HG02970 (cell line): ENCODE data around the gene CHD9NB.
"Not testable (repeated sequence)": the region's sequence is repeated elsewhere in the genome, so short reads cannot be mapped to it uniquely, and the experiment has no call there.

ENCODE experiments used
- ATAC-seq: cut with Tn5 transposase; IDR thresholded peaks from one replicate; pipeline ENCODE4 v1.9.1; 2021; ENCODE audit warnings: mild to moderate bottlenecking, moderate library complexity, moderate number of reproducible peaks; ENCODE audit not compliant: unreplicated experiment, low FRiP score

The CHD9NB gene

DNA sequence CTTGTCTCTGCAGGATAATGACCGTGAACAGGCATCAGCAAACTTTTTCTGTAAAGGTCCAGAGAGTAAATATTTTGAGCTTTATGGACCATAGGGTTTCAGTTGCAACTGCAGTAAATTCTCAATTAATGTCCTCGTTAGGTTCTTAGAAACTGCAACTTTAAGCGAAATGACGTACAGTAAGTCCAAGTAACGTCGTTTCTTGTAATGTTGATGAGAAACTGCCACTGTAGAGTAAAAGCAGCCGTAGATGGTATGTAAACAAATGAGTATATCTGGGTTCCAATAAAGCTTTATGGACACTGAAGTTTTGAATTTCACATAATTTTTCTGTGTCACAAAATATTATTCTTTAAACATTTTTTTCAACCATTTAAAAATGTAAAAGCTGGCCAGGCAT is 7.0 kb upstream of the CHD9NB start:
- ATAC-seq = no peak

DNA sequence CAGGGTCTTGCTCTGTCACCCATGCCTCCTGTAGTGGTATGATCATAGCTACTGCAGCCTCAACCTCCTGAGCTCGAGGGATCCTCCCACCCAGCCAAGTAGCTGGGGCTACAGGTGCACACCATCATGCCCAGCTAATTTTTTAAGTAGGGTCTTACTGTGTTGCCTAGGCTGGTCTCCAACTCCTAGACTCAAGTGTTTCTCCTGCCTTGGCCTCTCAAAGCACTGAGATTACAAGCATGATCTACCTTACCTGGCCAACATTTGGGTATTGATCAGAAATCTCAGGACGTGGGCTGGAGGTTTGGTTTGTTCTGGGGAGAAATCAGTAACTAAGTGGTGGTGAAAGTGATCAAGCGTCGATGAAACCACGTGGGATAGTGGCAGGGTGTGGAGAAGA is 6.2 kb upstream of the CHD9NB start:
- no peak for ATAC-seq

DNA sequence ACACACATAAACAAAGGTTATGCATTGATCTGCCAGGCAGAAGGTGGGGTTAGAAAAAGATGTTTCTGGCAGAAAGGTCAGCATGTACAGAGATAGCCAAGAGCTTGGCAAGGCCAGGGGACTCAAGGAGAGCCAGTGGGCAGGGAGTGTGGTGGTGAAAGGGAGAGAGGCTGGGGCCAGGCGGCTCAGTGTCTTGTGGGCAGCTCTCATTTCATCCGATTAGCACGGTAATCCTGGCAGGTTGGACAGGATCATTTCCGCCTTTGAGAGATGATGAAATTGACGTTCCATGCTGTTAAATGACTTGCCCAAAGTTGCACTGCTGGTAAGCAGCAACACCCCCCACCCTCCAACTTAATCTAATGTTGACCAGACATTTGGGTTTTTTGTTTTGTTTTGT is 5.7 kb upstream of the CHD9NB start:
- no peak for ATAC-seq

DNA sequence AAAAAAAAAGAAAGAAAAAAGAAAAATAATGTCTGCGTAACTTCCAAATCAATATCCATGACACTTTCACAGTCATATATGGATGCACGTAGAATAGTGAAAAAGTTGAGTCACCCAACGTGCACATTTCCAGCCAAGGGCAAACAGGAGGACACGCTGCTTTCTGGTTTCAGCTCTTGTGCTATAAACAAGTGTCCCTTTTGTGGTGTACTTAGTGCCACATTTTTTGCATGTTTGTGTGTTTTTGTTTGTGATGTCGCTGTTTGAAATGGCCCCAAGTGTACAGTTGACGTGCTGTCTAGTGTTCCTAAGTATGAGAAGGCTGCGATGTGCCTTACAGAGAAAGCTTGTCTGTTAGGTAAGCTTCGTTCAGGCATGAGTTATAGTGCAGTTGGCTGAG is 5.0 kb upstream of the CHD9NB start:
- no peak for ATAC-seq

DNA sequence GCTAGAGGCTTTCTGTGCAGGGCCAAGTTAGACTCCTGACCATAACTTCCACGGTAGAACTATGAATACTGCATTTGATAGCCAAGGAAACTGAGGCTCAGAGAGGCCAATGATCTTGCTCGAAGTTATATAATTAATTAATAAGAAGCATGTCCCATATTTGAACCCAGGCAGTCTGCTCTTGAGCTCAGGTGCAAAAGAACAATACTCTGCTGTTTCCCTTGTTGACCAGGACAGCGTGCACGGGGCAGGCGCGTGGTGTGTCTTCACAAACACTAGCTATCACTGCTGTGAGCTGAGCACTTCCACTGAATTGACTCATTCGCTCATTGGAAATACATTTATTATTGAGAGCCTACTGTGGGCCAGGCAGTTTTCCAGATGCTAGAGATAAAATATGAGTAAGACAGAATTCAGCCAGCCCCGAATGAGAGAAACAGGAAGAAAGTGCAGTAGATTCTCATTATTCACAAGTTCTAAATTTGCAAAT is 3.7 kb upstream of the CHD9NB start:
- no peak for ATAC-seq

DNA sequence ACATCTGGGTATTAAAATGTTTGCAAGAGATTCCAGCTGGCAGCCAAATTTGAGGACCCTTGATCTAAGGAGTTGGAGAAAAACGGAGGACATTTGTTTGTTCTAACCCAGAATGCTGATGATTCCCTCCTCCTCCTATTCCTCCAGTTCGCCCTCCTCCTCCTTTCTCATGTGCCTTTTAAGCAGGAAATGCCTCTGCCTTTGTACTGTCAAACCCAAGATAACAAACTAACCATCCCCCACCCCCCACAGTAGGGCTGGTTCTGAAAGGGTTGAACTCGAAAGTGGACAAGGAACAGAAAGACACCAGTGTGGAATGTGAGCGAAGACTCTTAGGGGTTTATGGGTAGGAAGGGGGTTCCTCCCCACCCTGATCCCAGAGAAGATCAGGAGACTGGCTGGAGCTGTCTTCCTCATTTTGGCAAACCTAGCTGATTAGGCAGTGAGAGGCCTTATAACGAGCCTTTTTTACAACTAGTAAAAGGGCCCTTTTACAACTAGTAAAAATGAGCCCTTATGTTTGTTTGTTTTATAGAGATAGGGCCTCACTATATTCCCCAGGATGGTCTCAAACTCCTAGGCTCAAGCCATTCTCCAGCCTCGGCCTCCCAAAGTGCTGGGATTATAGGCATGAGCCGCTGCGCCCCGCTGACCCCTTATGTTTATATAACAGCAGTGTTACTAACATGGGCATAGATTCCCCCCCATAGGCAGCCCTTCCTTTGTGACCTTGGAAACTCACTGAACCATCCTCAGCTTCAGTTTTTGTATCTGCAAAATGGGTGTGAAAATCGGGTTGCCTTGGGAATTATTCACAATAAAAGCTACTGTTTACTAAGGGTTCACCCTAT is 3.1 kb upstream of the CHD9NB start:
- no peak for ATAC-seq

DNA sequence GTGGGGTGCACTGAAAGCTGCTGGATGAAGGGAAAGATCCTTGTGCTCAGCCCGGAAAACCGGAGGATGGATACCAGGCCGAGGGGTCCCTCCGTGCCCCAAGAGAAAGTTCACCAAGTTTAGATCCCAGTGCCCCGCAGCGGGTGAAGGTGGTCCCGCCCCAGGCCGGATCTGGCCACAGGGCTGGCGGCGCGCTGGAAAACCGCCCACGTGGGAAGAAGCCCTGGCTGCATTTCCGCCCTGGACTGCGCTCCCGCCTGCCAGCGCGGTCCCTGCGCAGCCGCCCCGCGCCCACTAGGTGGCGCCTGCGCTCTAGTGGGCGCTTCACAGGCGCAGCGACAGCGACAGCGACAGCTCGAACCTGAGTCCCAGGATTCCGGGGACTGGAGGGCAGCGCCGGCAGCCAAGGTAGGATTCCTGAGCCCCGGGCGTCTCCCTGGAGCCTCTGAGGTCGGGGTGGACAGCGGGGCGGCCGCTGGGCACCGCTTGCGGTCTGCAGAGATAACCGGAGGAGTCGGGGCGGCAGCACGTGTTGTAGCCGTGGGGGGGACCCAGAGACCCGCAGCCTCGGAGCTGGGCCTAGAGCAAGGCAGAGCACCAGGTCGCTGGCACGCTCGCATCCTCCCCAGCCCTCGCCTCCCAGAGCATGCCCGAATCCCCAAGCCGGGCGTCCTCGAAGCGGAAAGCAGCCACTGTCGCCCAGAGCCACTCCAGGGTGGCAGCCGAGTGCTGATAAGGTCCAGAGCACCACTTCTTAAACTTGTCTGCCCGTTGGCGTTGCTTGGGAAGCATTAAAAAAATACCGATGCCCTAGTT is 2.2 kb upstream of the CHD9NB start, which contains the start of gene CHD9:
CHD9 (plus strand) TSS at position 322 of the 816 bp plus-strand sequence. CDS start 101,099 bp downstream, outside the sequence.
- ATAC-seq = peak; percentile 68

DNA sequence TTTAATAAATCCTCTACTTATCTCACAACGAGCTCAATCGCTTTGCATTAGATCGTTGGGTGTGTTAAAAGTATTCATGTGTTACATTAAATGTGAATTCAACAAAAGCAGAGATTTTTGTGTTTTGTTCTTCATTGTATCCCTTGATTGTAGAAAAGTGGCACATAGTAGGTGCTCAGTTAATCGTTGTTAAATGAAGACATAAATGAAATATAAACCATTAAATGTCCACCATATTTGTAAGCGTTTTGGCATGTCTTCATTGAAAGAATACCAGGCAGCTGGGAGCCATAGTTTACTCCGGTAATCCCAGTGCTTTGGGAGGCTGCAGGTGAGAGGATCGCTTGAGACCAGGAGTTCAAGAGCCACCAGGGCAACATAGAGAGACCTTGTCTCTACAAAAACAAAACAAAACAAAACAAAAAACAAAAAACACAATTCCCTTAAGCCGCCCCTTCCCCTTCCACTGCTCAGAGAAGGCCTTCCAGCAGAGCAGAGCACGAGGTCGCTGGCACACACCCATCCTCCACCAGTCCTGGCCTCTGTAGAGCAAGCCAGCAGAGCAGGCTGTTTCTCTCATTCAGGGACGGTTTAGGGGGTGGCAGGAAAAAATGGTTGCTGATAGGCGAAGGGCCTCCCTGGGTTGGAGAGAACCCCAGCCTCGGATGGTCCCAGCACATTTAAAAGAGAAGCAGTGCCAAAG is 1.4 kb upstream of the CHD9NB start:
- no peak for ATAC-seq

DNA sequence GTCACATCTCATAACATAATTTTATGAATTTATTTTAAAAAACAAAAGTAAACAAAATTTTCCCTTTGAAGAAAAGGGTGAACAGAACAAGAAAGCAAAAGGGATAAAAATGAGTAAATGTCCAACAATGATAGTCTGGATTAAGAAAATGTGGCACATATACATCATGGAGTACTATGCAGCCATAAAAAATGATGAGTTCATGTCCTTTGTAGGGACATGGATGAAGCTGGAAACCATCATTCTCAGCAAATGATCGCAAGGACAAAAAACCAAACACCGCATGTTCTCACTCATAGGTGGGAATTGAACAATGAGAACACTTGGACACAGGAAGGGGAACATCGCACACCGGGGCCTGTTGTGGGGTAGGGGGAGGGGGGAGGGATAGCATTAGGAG is 1.4 kb downstream of the CHD9NB start:
- ATAC-seq = not testable (repeated sequence)

DNA sequence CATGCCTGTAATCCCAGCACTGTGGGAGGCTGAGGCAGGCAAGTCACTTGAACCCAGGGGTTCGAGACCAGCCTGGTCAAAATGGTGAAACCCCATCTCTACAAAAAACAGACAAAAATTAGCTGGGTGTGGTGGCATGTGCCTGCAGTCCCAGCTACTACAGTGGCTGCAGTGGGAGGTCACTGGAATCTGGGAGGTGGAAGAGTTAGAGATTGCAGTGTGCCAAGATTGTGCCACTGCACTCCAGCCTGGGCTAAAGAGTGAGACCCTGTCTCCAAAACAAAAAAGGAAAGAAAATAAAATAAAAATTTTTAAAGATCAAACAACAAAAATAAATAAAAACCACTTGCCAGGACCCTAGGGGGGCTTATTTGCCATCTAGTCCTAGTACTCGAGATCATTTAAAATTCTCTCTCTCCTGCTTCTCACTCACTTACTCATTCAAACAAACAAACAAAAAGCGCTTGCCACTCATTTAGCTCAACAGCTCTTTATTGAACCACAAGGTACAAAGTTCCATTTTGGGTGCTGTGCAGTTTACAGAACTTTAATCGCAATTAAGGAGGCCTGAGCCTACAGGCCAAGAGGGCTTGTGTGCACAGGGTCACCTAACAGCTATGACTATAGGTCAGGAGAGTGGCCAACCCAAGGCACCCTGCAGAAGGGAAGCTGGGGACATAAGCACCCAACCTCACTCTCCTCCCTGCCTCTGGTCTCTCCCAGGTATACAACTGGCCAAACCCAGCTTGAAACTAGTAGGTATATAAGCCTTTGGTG is 4.4 kb downstream of the CHD9NB start:
- ATAC-seq = no peak

DNA sequence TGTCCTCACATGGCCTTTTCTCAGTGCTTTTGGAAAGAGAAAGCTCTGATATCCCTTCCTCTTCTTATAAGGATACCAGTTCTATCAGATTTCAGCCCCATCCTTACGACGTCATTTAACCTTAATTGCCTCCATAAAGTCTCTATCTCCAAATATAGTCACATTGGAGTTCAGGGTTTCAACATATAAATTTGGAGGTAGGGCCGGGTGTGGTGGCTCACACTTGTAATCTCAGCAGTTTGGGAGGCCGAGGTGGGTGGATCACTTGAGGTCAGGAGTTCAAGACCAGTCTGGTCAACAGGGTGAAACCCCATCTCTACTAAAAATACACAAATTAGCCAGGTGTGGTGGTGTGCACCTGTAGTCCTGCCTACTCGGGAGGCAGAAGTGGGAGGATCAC is 5.2 kb downstream of the CHD9NB start:
- not testable (repeated sequence) for ATAC-seq

DNA sequence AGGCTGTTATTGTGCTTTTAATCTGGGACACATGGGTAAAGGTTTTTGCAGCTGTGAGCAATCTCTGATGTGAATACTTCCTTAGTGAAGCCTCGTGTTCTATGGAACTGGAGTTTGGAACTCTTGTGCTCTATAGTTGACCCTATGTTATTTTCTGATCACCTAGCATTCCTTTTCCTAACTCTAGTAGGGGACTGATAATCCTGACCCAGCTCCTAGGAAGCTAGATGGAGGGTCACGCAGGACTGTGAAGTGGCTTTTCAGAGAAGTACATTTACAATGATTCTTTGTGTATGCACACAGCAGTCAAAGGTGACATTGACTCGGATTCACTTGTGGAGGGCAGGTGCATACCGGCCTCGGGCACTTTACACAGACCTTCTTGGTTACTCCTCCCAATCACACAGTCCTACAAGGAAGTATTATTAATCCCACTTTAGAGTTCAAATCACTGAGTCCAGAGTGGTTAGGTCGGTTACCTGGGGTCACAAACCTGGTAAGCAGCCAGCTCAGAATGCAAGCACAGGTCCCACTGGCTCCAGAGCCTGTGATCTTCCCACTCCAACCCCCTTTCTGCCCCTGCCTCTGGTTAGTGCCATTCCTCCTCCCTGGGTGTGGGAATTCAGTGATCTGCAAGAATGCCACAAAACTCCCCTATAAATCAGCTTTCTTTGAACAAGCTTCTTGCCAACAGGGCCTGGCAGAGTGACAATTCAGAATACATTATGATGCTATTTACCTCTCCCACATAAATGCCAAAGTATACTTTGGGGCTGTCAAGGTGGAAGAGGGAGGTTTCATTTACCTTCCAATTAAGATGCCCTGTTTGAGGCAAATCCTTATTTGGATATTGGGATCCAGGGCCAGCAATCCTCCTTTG is 7.1 kb downstream of the CHD9NB start:
- no peak for ATAC-seq

DNA sequence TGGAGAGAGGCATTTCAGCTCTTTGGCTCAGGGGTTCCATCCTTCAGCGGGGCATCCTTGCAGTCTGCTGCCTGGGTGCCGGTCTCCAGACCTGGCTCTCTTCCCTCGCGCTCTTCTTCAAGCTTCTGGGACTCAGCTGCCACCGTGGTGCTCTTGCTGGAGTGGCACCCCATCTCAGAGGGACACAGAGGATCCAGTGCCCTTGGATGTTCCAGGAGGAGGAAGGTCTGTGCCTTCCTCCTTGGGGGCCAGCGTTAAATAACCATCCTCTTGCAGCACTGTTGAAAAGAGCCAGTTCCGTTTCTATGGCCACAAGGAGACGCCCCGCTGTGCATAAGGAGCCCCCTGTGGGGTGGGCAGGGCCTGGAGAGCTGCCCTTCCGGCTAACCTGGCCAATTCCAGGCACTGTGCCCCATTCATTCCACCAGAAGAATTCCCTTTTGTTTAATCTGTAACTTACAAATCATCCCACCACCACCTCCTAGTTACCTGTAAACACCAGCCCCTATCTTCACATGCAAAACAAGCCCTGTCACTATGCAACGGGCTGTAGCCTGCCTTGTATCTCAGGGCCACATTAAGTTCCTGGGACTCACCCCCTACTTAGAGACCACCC is 8.6 kb downstream of the CHD9NB start:
- ATAC-seq = no peak

DNA sequence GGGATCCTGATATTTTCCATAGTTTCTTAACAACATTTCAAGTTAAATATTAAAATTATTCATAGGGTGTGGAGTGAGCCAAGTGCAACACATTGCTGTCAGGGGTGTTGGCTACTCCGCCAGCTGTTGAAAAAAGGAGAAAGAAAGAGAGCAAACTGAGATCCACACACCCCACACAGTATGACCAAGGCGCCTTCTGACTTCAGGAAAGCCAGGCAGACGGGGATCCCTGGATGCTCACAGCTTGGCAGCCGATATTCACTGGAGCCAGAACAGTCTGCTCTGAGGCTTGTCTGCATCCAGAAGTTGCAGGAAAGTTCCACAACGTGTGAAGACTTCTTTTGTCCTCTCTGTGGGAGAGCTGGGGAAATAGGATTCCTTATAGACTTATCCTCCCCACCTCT is 9.3 kb downstream of the CHD9NB start:
- ATAC-seq = no peak

DNA sequence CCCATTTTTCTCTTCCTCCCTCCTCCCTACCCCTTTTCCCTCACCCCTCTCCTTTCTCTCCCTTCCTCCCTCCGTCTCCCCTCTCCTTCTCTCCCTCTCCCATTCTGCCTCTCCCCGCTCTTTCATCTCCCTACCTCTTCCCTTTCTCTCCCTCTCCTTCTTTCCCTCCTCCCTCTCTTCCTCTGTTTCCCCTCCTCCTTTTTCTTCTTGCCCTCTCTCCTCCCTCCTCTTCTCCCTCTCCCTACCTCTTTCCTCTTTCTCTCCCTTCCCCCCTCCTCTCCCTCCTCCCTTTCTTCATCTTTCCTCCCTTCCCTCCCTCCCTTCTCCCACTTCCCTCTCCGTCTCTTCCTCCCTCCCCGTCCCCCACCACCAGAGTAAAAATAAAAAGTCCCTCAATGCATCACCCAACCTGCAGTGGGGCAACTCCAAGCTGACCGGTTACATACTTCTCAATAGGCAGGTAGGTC is 10.4 kb downstream of the CHD9NB start:
- ATAC-seq = no peak

DNA sequence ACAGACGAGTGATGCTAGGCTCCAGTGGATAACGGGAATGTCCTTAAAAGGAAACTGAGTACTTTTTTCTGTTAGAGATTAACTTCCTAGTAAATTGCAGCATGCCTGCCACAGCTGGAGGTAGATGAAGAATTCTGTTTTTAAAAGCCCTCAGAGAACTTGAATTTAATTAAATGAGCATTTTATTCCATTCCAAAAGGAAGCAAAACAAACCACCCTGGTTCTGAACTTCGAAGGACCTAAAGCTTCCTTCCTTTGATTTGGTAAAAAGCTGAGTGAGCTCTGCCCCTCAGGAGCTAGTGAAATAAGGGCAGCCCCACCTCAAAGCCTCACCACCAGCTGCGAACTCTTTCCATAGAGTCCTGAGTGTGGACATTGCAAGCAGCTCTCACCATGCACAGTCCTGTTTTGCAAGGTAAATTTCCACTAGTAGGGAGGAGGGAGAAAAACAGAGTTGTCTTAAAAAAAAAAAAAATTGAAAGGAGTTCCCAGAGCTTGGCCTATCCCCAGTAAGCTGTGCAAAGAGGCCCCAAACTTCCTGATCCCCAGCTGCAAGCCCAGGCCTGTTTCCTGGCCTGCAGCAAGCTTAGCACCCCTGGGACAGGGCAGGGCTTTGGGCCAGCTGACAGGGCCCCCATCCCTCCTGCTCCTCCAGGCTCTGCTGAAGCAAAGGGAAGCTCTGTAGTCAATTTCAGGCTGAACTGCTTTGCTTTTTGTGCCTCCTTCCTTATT is 11.2 kb downstream of the CHD9NB start:
- no peak for ATAC-seq

DNA sequence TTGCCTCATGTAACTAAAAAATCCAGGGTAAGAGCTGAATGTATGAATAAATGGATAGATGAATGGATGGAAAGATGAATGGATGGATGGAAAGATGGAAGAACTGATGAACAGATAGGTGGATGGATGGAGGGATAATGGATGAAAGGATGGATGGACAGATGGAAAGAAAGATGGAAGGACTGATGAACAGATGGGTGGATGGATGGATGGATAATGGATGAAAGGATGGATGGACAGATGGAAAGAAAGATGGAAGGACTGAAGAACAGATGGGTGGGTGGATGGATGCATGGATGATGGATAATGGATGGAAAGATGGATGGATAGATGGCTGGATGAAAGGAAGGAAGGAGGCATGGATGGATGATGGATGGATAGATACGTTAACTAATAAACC is 11.9 kb downstream of the CHD9NB start:
- ATAC-seq = no peak

DNA sequence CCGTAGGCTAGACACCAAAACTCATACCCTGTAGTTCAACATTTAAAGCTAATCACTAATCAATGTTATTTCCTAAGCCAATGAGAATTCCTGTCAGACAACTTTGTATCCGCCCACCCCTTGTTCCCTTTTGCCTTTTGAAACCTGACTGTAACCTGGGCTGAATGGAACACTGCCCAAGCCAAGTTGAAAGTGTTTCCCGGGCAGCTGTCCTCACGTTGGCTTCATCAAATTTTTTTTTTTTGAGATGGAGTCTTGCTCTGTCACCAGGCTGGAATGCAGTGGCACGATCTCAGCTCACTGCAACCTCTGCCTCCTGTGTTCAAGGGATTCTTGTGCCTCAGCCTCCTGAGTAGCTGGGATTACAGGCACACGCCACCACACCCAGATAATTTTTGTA is 16.0 kb downstream of the CHD9NB start:
- ATAC-seq = not testable (repeated sequence)
